ENCODE data around the gene KIF15. TPM values are rescaled to one million over a fixed set of nuclear protein-coding genes. Genes with fewer than 3 reads are reported as not detected.

Gene KIF15
- polyA plus RNA-seq, 1 donor from 2014 or later: 5.8 TPM

- Histone ChIP-seq H3K9me3 (ENCODE audit: low read length) (no peaks in the 10 kb centered on the region), H3K27ac (ENCODE audit: low read length) (no peak overlapping the region), H3K36me3 (ENCODE audit: insufficient read depth, low read length) (no peaks in the 10 kb centered on the region), H3F3A (ENCODE audit: insufficient read depth, low read length, poor library complexity, severe bottlenecking) (no peaks in the 10 kb centered on the region), H3K9me2 (ENCODE audit: insufficient read depth, low read length) (no peaks in the 10 kb centered on the region), H3K4me3 (ENCODE audit: low read length) (no peak overlapping the region), H3K4me2 (ENCODE audit: low read length) (no peak overlapping the region), H3K79me2 (replicated peaks; ENCODE audit: insufficient read depth, low read length) (no peaks in the 10 kb centered on the region), H4K20me1 (ENCODE audit: insufficient read depth) (no peaks in the 10 kb centered on the region), H3K27me3 (ENCODE audit: insufficient read depth, low read depth, low read length) (no peaks in the 10 kb centered on the region), H2AFZ (ENCODE audit: low read depth, low read length) (no peak overlapping the region), H3K9ac (ENCODE audit: low read length) (no peak overlapping the region)
- TF ChIP-seq POLR2AphosphoS5 (IDR thresholded peaks at IDR 0.05) (no peak), RAD21 (conservative IDR thresholded peaks at IDR 0.05) (no peak), SMC3 (conservative IDR thresholded peaks at IDR 0.05; ENCODE audit: poor library complexity) (no peak), EP300 (conservative IDR thresholded peaks at IDR 0.05; ENCODE audit: poor library complexity, severe bottlenecking) (no peak), TAF1 (IDR thresholded peaks at IDR 0.05; ENCODE audit: low read depth) (no peak), MXI1 (conservative IDR thresholded peaks at IDR 0.05; ENCODE audit: poor library complexity, severe bottlenecking) (no peak), REST (IDR thresholded peaks at IDR 0.05; ENCODE audit: borderline replicate concordance) (no peak), EZH2 (IDR thresholded peaks at IDR 0.05; ENCODE audit: borderline replicate concordance, insufficient read depth, low read length, poor library complexity, severe bottlenecking) (no peak), CTCF (IDR thresholded peaks at IDR 0.05; ENCODE audit: poor library complexity, severe bottlenecking) (no peak)
These were observed 98.5 kb downstream of the KIF15 start for GRCh38 chr3:44860117-44860516.

GRCh38 chr3:44861412-44862225 lies 100.0 kb downstream of the KIF15 start, which contains the start of gene TMEM42:
TMEM42 (plus strand) TSS chr3:44861912; CDS start chr3:44861925, 13 bp downstream.
- Histone ChIP-seq H3K4me2 (ENCODE audit: low read length) (no peak within 1 kb of the TSS), H3K9me2 (ENCODE audit: insufficient read depth, low read length) (no peaks in the 10 kb centered on the region), H3K27me3 (ENCODE audit: insufficient read depth, low read depth, low read length) (no peaks in the 10 kb centered on the region), H3K36me3 (ENCODE audit: insufficient read depth, low read length) (no peaks in the 10 kb centered on the region), H2AFZ (ENCODE audit: low read depth, low read length) (peak within 1 kb of the TSS; percentile 73), H3K79me2 (replicated peaks; ENCODE audit: insufficient read depth, low read length) (no peaks in the 10 kb centered on the region), H4K20me1 (ENCODE audit: insufficient read depth) (no peaks in the 10 kb centered on the region), H3K27ac (ENCODE audit: low read length) (peak within 1 kb of the TSS; percentile 37), H3K9me3 (ENCODE audit: low read length) (no peaks in the 10 kb centered on the region), H3K9ac (ENCODE audit: low read length) (peak within 1 kb of the TSS; percentile 72), H3F3A (ENCODE audit: insufficient read depth, low read length, poor library complexity, severe bottlenecking) (no peaks in the 10 kb centered on the region), H3K4me3 (ENCODE audit: low read length) (peak within 1 kb of the TSS; percentile 70)
- TF ChIP-seq EP300 (conservative IDR thresholded peaks at IDR 0.05; ENCODE audit: poor library complexity, severe bottlenecking): no peak
- TF ChIP-seq TAF1 (IDR thresholded peaks at IDR 0.05; ENCODE audit: low read depth): no peak
- TF ChIP-seq POLR2AphosphoS5 (IDR thresholded peaks at IDR 0.05): peak; percentile 82
- TF ChIP-seq MXI1 (conservative IDR thresholded peaks at IDR 0.05; ENCODE audit: poor library complexity, severe bottlenecking): no peak

All from neural cell (in vitro differentiated cells).